PC-9 (cell line): ENCODE results near the gene SORCS2. TPM values are rescaled to one million over a fixed set of nuclear protein-coding genes. Genes with fewer than 3 reads are reported as not detected.

Experiments used
- BruUV-seq: library from RNA; stranded (reverse); fragments of 400-500 nt; replicated peaks from 2 replicates; lab custom pipeline; 2021; lab: Mats Ljungman, UMichigan
- CTCF ChIA-PET: fragments of 300-600 bp; sonication (Branson Sonifier 250); formaldehyde crosslinking; loops from one replicate; lab custom pipeline; 2022; ENCODE audit warnings: antibody characterized with exemption; lab: Charles Lee
- POLR2A ChIA-PET: fragments of 300-600 bp; sonication (Branson Sonifier 250); formaldehyde crosslinking; loops from one replicate; lab custom pipeline; 2022; ENCODE audit warnings: antibody characterized with exemption; ENCODE audit not compliant: unreplicated experiment; lab: Charles Lee
- DNase-seq, 2 experiments: peaks; one replicate each; pipeline versions ENCODE4 v3.0.0 to v3.0.0-alpha.2; 2015 to 2022; ENCODE audit warnings: mixed read lengths in 1 of 2
- H2AFZ ChIP-seq: fragments of 200-600 bp; sonication (generic); 2 replicates; pipeline ENCODE4 v1.8.1; 2017; ENCODE audit warnings: antibody characterized with exemption
- H3F3A ChIP-seq: fragments of 200-600 bp; sonication (generic); 2 replicates; pipeline ENCODE4 v1.8.1; 2017; ENCODE audit warnings: antibody characterized with exemption, mild to moderate bottlenecking, low read depth; ENCODE audit not compliant: insufficient read depth
- H3K27ac ChIP-seq: fragments of 200-600 bp; sonication (generic); 2 replicates; pipeline ENCODE4 v1.6.1; 2016; ENCODE audit warnings: mixed run types
- H3K27me3 ChIP-seq: fragments of 200-600 bp; sonication (generic); 2 replicates; pipeline ENCODE4 v1.6.1; 2016; ENCODE audit warnings: low read depth, mixed run types; ENCODE audit not compliant: insufficient read depth
- H3K36me3 ChIP-seq: fragments of 200-600 bp; sonication (generic); 2 replicates; pipeline ENCODE4 v1.6.1; 2016; ENCODE audit warnings: low read depth, mixed run types
- H3K4me1 ChIP-seq: fragments of 200-600 bp; sonication (generic); replicated peaks from 2 replicates; pipeline ENCODE4 v1.6.1; 2016; ENCODE audit warnings: mixed run types; ENCODE audit not compliant: insufficient read depth
- H3K4me2 ChIP-seq: fragments of 200-600 bp; sonication (generic); 2 replicates; pipeline ENCODE4 v1.6.1; 2017; ENCODE audit warnings: mixed run types
- H3K4me3 ChIP-seq: fragments of 200-600 bp; sonication (generic); 2 replicates; pipeline ENCODE4 v1.6.1; 2016; ENCODE audit warnings: mixed run types
- H3K79me2 ChIP-seq: fragments of 200-600 bp; sonication (generic); 2 replicates; pipeline ENCODE4 v1.6.1; 2017; ENCODE audit warnings: low read depth, mixed run types
- H3K9me2 ChIP-seq: fragments of 200-600 bp; sonication (generic); 2 replicates; pipeline ENCODE4 v1.8.1; 2017; ENCODE audit warnings: mild to moderate bottlenecking; ENCODE audit not compliant: insufficient read depth
- H3K9me3 ChIP-seq: fragments of 200-600 bp; sonication (generic); 2 replicates; pipeline ENCODE4 v1.8.1; 2016; ENCODE audit warnings: low read depth; ENCODE audit not compliant: insufficient read depth
- H4K20me1 ChIP-seq: fragments of 200-600 bp; sonication (generic); 2 replicates; pipeline ENCODE4 v1.8.1; 2017; ENCODE audit not compliant: insufficient read depth
- CTCF ChIP-seq: fragments of 200-600 bp; sonication (generic); conservative IDR thresholded peaks from 2 replicates; pipeline ENCODE4 v1.6.1; 2017; ENCODE audit warnings: mixed run types, antibody characterized with exemption, mild to moderate bottlenecking, moderate library complexity
- EZH2 ChIP-seq: fragments of 200-600 bp; sonication (generic); IDR thresholded peaks from 2 replicates; pipeline ENCODE4 v1.8.0; 2017; ENCODE audit warnings: antibody characterized with exemption, low read depth
- intact Hi-C: fragments of 100-400 bp; cut with micrococcal nuclease; formaldehyde crosslinking; loops from one replicate; pipeline ENCODE4 v1.10.0; 2022; ENCODE audit not compliant: unreplicated experiment
- total RNA-seq: library from RNA; stranded (reverse); gene quantifications from 2 replicates; pipeline ENCODE4 v1.2.3, GENCODE V29; 2021

Gene SORCS2
- total RNA-seq, 1 experiment from 2014 or later: 25.8 TPM

GRCh38 chr4:7481227-7481626 lies 288.9 kb downstream of the SORCS2 start:
- no peak for TF ChIP-seq EZH2
- TF ChIP-seq CTCF: no peak
- no peak for DNase-seq
- H3K4me1 ChIP-seq: no peaks in the 10 kb centered on the region
- H3K4me2 ChIP-seq: no peak overlapping the region
- no peak overlapping the region for H3K27ac ChIP-seq
- no TSS peak for BruUV-seq
- no peaks in the 10 kb centered on the region for H3K27me3 ChIP-seq
- no peaks in the 10 kb centered on the region for H3K79me2 ChIP-seq
- no peaks in the 10 kb centered on the region for H4K20me1 ChIP-seq
- H2AFZ ChIP-seq: no peak overlapping the region
- no peaks in the 10 kb centered on the region for H3F3A ChIP-seq
- no peak overlapping the region for H3K4me3 ChIP-seq
- POLR2A ChIA-PET: no interaction called here
- intact Hi-C loops: no loop called here
- no peaks in the 10 kb centered on the region for H3K9me3 ChIP-seq
- H3K36me3 ChIP-seq: no peaks in the 10 kb centered on the region
- no peaks in the 10 kb centered on the region for H3K9me2 ChIP-seq
- CTCF ChIA-PET: no interaction called here

GRCh38 chr4:7485096-7485495 lies 292.8 kb downstream of the SORCS2 start:
- CTCF ChIA-PET: no interaction called here

GRCh38 chr4:7486101-7486500 lies 293.8 kb downstream of the SORCS2 start:
- TF ChIP-seq EZH2 (no peak), CTCF (no peak)
- CTCF ChIA-PET: no interaction called here
- Histone ChIP-seq H3K9me2 (no peaks in the 10 kb centered on the region), H3K4me1 (no peaks in the 10 kb centered on the region), H3K27ac (no peak overlapping the region), H2AFZ (no peak overlapping the region), H3F3A (no peaks in the 10 kb centered on the region), H3K27me3 (no peaks in the 10 kb centered on the region), H3K4me3 (no peak overlapping the region), H3K36me3 (no peaks in the 10 kb centered on the region), H3K79me2 (no peaks in the 10 kb centered on the region), H3K9me3 (no peaks in the 10 kb centered on the region), H3K4me2 (no peak overlapping the region), H4K20me1 (no peaks in the 10 kb centered on the region)
- intact Hi-C loops: no loop called here
- POLR2A ChIA-PET: no interaction called here
- BruUV-seq: no TSS peak
- DNase-seq: no peak

More at GRCh38 chr4:7485096-7485495, 292.8 kb downstream of the SORCS2 start:
- Histone ChIP-seq H3K27ac (no peak overlapping the region), H3K4me1 (no peaks in the 10 kb centered on the region), H3K9me3 (no peaks in the 10 kb centered on the region), H3K36me3 (no peaks in the 10 kb centered on the region), H3K9me2 (no peaks in the 10 kb centered on the region), H2AFZ (no peak overlapping the region), H3K79me2 (no peaks in the 10 kb centered on the region), H3K27me3 (no peaks in the 10 kb centered on the region), H3K4me3 (no peak overlapping the region), H4K20me1 (no peaks in the 10 kb centered on the region), H3K4me2 (no peak overlapping the region), H3F3A (no peaks in the 10 kb centered on the region)
- intact Hi-C loops: no loop called here
- TF ChIP-seq CTCF (no peak), EZH2 (no peak)
- POLR2A ChIA-PET: no interaction called here
- DNase-seq: no peak
- no TSS peak for BruUV-seq
